Endothelial cell of umbilical vein (primary cell): Measurements from ENCODE around the gene WDR37. TPM values are rescaled to one million over a fixed set of nuclear protein-coding genes. Genes with fewer than 3 reads are reported as not detected.

Experiments
- BruUV-seq: library from RNA; stranded (reverse); fragments of 400-500 nt; replicated peaks from 2 replicates; lab custom pipeline; 2021; lab: Mats Ljungman, UMichigan
- CTCF ChIA-PET: fragments of 300-600, 350-600 bp; sonication (Branson Sonifier 250); formaldehyde crosslinking; loops from one replicate; lab custom pipeline; 2021; ENCODE audit warnings: antibody characterized with exemption, inconsistent platforms; lab: Charles Lee
- POLR2A ChIA-PET: fragments of 300-600, 350-600 bp; sonication (Branson Sonifier 250); formaldehyde crosslinking; loops from one replicate; lab custom pipeline; 2021; ENCODE audit warnings: antibody characterized with exemption, inconsistent platforms; lab: Charles Lee
- DNase-seq: peaks from one replicate; pipeline ENCODE4 v3.0.0-alpha.2; 2011; ENCODE audit warnings: low read depth, low spot score
- FAIRE-seq: peaks from 2 replicates; lab custom pipeline; 2011; peaks lifted over from hg19 to GRCh38; lab: Jason Lieb, UNC
- H2AFZ ChIP-seq: 2 replicates; pipeline ENCODE4 v1.6.0; 2012; ENCODE audit warnings: low read depth, low read length, control low read depth, inconsistent platforms
- H3K27ac ChIP-seq: 2 replicates; pipeline ENCODE4 v1.5.1; 2011; ENCODE audit warnings: low read depth, mild to moderate bottlenecking, control low read depth, low read length, moderate library complexity; ENCODE audit not compliant: insufficient read depth
- H3K27me3 ChIP-seq, 2 experiments: 2 replicates each; pipeline versions ENCODE4 v1.6.0 to v1.6.1; 2011; ENCODE audit warnings: low read length in 2 of 2, mixed read lengths in 1 of 2; ENCODE audit not compliant: control insufficient read depth in 2 of 2, insufficient read depth in 2 of 2
- H3K36me3 ChIP-seq, 2 experiments: 2 replicates in 1 of 2; 3 replicates in 1 of 2; pipeline ENCODE4 v1.5.1; 2011; ENCODE audit warnings: low read length in 2 of 2, mild to moderate bottlenecking in 1 of 2, moderate library complexity in 1 of 2; ENCODE audit not compliant: control insufficient read depth in 2 of 2, insufficient read depth in 2 of 2; ENCODE audit errors: extremely low read depth in 1 of 2
- H3K4me1 ChIP-seq: 3 replicates; pipeline ENCODE4 v1.5.1; 2011; ENCODE audit warnings: mild to moderate bottlenecking, low read length; ENCODE audit not compliant: control insufficient read depth, insufficient read depth; ENCODE audit errors: extremely low read depth
- H3K4me2 ChIP-seq: 2 replicates; pipeline ENCODE4 v1.6.1; 2011; ENCODE audit warnings: low read length, control low read depth, mixed read lengths; ENCODE audit not compliant: insufficient read depth
- H3K4me3 ChIP-seq, 3 experiments: fragments of 200-600 bp in 1 of 3; sonication (generic), shearing (Covaris generic) in 1 of 3; replicated peaks in 1 of 3; 2 replicates each; pipeline ENCODE4 v1.5.1; 2011 to 2016; ENCODE audit warnings: control low read depth in 3 of 3, low read length in 3 of 3, mild to moderate bottlenecking in 2 of 3, inconsistent platforms in 1 of 3, low read depth in 1 of 3, moderate library complexity in 1 of 3; ENCODE audit not compliant: insufficient read depth in 1 of 3
- H3K79me2 ChIP-seq: 2 replicates; pipeline ENCODE4 v1.6.0; 2012; ENCODE audit warnings: low read length, inconsistent platforms; ENCODE audit not compliant: control insufficient read depth, insufficient read depth
- H3K9ac ChIP-seq: replicated peaks from 2 replicates; pipeline ENCODE3; 2011; ENCODE audit warnings: low read length, control low read depth; ENCODE audit not compliant: insufficient read depth; ENCODE audit errors: extremely low read depth
- H3K9me1 ChIP-seq: replicated peaks from 3 replicates; pipeline ENCODE4 v1.6.0; 2011; ENCODE audit warnings: mild to moderate bottlenecking, low read length; ENCODE audit not compliant: control insufficient read depth, insufficient read depth; ENCODE audit errors: extremely low read depth
- H3K9me3 ChIP-seq: replicated peaks from 2 replicates; pipeline ENCODE4 v1.5.1; 2012; ENCODE audit warnings: low read length, inconsistent platforms; ENCODE audit not compliant: control insufficient read depth, insufficient read depth
- H4K20me1 ChIP-seq: replicated peaks from 2 replicates; pipeline ENCODE3; 2011; ENCODE audit warnings: mild to moderate bottlenecking, low read length; ENCODE audit not compliant: control insufficient read depth, insufficient read depth; ENCODE audit errors: extremely low read depth
- CTCF ChIP-seq, 2 donors: IDR thresholded peaks; 1 replicate in 1 of 2; 2 replicates in 1 of 2; pipeline ENCODE4 v1.5.1; 2011; ENCODE audit warnings: low read length in 2 of 2, mild to moderate bottlenecking in 2 of 2, moderate library complexity in 2 of 2, control low read depth in 1 of 2, inconsistent platforms in 1 of 2, low read depth in 1 of 2; ENCODE audit not compliant: insufficient read depth in 1 of 2; ENCODE audit errors: extremely low read depth in 1 of 2
- EZH2 ChIP-seq: IDR thresholded peaks from 2 replicates; pipeline ENCODE4 v1.6.1; 2012; ENCODE audit warnings: borderline replicate concordance, low read depth, mild to moderate bottlenecking, moderate library complexity, low read length, inconsistent platforms; ENCODE audit not compliant: severe bottlenecking
- FOS ChIP-seq: IDR thresholded peaks from 2 replicates; pipeline ENCODE4 v1.6.1; 2011; ENCODE audit warnings: mild to moderate bottlenecking, low read length, moderate library complexity, borderline replicate concordance; ENCODE audit not compliant: insufficient read depth
- GATA2 ChIP-seq: IDR thresholded peaks from 2 replicates; pipeline ENCODE4 v1.7.0; 2011; ENCODE audit warnings: low read depth, mild to moderate bottlenecking, moderate library complexity, mixed read lengths, low read length; ENCODE audit not compliant: insufficient read length, insufficient read depth
- JUN ChIP-seq: IDR thresholded peaks from 2 replicates; pipeline ENCODE4 v1.6.1; 2011; ENCODE audit warnings: borderline replicate concordance, low read depth; ENCODE audit not compliant: insufficient read length, insufficient read depth
- MAX ChIP-seq: IDR thresholded peaks from 2 replicates; pipeline ENCODE4 v1.6.1; 2011; ENCODE audit not compliant: insufficient read depth, insufficient read length
- MYC ChIP-seq: IDR thresholded peaks from one replicate; pipeline ENCODE4 v1.6.1; 2011; ENCODE audit warnings: mild to moderate bottlenecking, low read depth, low read length
- POLR2A ChIP-seq: IDR thresholded peaks from 2 replicates; pipeline ENCODE4 v1.6.1; 2012; ENCODE audit warnings: low read depth, mild to moderate bottlenecking, control low read depth, low read length
- POLR2AphosphoS5 ChIP-seq: IDR thresholded peaks from 2 replicates; pipeline ENCODE4 v1.6.1; 2012; ENCODE audit warnings: low read depth, mild to moderate bottlenecking, control low read depth, low read length, moderate library complexity; ENCODE audit not compliant: insufficient read depth
- dilution Hi-C: fragments of 300-500 bp; cut with MboI; formaldehyde crosslinking; loops from one replicate; pipeline ENCODE4 v1.15.0; 2019; ENCODE audit warnings: low sequenced_read_pairs; ENCODE audit not compliant: extremely low pct_ligation_motif_present
- intact Hi-C: fragments of 100-400 bp; cut with micrococcal nuclease; formaldehyde crosslinking; loops from one replicate; pipeline ENCODE4 v1.10.0; 2022
- polyA plus RNA-seq, 4 experiments: library from polyadenylated mRNA; depleted of rRNA in 3 of 4; stranded (reverse) in 3 of 4; unstranded in 1 of 4; fragments of >200 nt; gene quantifications; 2 replicates each; pipeline versions ENCODE4 v1.2.1 to v1.2.3, GENCODE V29; 2011 to 2012; ENCODE audit warnings: missing spikeins in 1 of 4
- total RNA-seq: library from RNA; stranded (reverse); gene quantifications from 2 replicates; pipeline ENCODE4 v1.2.3, GENCODE V29; 2021

Gene WDR37
- total and polyA plus RNA-seq, 2 donors (not counting 3 experiments of a cell fraction or from before 2014, with no cell fraction given): 21.7 to 25.5 TPM

GRCh38 chr10:1150638-1150955 is 94.4 kb downstream of the WDR37 start:
- Histone ChIP-seq H3K4me2 (no peak overlapping the region), H3K9me1 (no peaks in the 10 kb centered on the region), H3K4me1 (no peaks in the 10 kb centered on the region), H3K79me2 (no peaks in the 10 kb centered on the region), H3K27ac (no peak overlapping the region), H4K20me1 (no peaks in the 10 kb centered on the region), H3K27me3 (no peaks in the 10 kb centered on the region), H3K36me3 (no peaks in the 10 kb centered on the region), H2AFZ (no peak overlapping the region), H3K9ac (no peak overlapping the region), H3K4me3 (no peak overlapping the region), H3K9me3 (no peaks in the 10 kb centered on the region)
- POLR2A ChIA-PET: no interaction called here
- FAIRE-seq (no peak), DNase-seq (no peak)
- dilution Hi-C loops: no loop called here
- no TSS peak for BruUV-seq
- CTCF ChIA-PET: no interaction called here
- intact Hi-C loops: no loop called here
- TF ChIP-seq CTCF (IDR thresholded peaks at IDR 0.05; ENCODE audit: extremely low read depth in 1 of 2, insufficient read depth in 1 of 2, low read depth in 1 of 2, low read length in 2 of 2): no peak
- TF ChIP-seq POLR2A: no peak
- TF ChIP-seq JUN: no peak
- TF ChIP-seq FOS: no peak
- no peak for TF ChIP-seq POLR2AphosphoS5
- no peak for TF ChIP-seq GATA2
- TF ChIP-seq MYC: no peak
- no peak for TF ChIP-seq EZH2
- TF ChIP-seq MAX: no peak
